HepG2 (cell line): Measurements from ENCODE around the gene FAM162A. TPM values are rescaled to one million over a fixed set of nuclear protein-coding genes. Genes with fewer than 3 reads are reported as not detected.

Experiments
- ELF3 ChIP-seq: IDR thresholded peaks from 2 replicates; pipeline ENCODE4 v1.6.1; 2016; ENCODE audit warnings: missing genetic modification reagents, missing compliant biosample characterization
- ELF4 ChIP-seq: sonication (generic); formaldehyde crosslinking; IDR thresholded peaks from 2 replicates; pipeline ENCODE4 v1.5.0; 2020; ENCODE audit warnings: missing genetic modification reagents, mild to moderate bottlenecking, moderate library complexity, borderline replicate concordance
- HOXD1 ChIP-seq: sonication (generic); formaldehyde crosslinking; IDR thresholded peaks from 2 replicates; pipeline ENCODE4 v1.5.0; 2020; ENCODE audit warnings: missing genetic modification reagents
- KMT2A ChIP-seq: sonication (generic); formaldehyde crosslinking; IDR thresholded peaks from 2 replicates; pipeline ENCODE4 v1.4.0; 2020; ENCODE audit warnings: missing genetic modification reagents
- POLR2AphosphoS5 ChIP-seq: IDR thresholded peaks from 2 replicates; pipeline ENCODE4 v1.6.1; 2012; ENCODE audit warnings: low read depth, low read length
- PPARG ChIP-seq: conservative IDR thresholded peaks from 2 replicates; pipeline ENCODE4 v1.6.1; 2016; ENCODE audit warnings: missing biosample characterization, missing genetic modification reagents
- SALL2 ChIP-seq: sonication (generic); formaldehyde crosslinking; IDR thresholded peaks from 2 replicates; pipeline ENCODE4 v1.8.1; 2023; ENCODE audit warnings: mild to moderate bottlenecking, missing genetic modification reagents, inconsistent platforms
- SIX1 ChIP-seq: sonication (generic); formaldehyde crosslinking; IDR thresholded peaks from 2 replicates; pipeline ENCODE4 v1.4.0; 2020; ENCODE audit warnings: missing genetic modification reagents, borderline replicate concordance
- SRSF1 ChIP-seq: fragments of 200-400 bp; formaldehyde crosslinking; optimal IDR thresholded peaks from 2 replicates; pipeline ENCODE3; 2017; ENCODE audit warnings: mild to moderate bottlenecking, low read depth, low read length, moderate library complexity
- SSRP1 ChIP-seq: IDR thresholded peaks from 2 replicates; pipeline ENCODE4 v1.6.1; 2016; ENCODE audit warnings: control low read depth
- ZBTB7B ChIP-seq: sonication (generic); formaldehyde crosslinking; IDR thresholded peaks from 2 replicates; pipeline ENCODE4 v1.4.0; 2020; ENCODE audit warnings: missing genetic modification reagents
- ZFP36L2 ChIP-seq: sonication (generic); formaldehyde crosslinking; IDR thresholded peaks from 2 replicates; pipeline ENCODE4 v1.4.0; 2020; ENCODE audit warnings: missing genetic modification reagents
- ZZZ3 ChIP-seq: sonication (generic); formaldehyde crosslinking; IDR thresholded peaks from 2 replicates; pipeline ENCODE4 v1.4.0; 2020; ENCODE audit warnings: missing genetic modification reagents, mild to moderate bottlenecking, borderline replicate concordance
- polyA plus RNA-seq, 8 experiments: library from polyadenylated mRNA; depleted of rRNA in 3 of 8; stranded (reverse) in 7 of 8; unstranded in 1 of 8; fragments of >200 nt; fragmentation: Illumina TruSeq in 4 of 8; extraction: Trizol in 4 of 8; gene quantifications; 2 replicates each; pipeline versions ENCODE4 v1.2.1 to v1.2.3, GENCODE V29; 2011 to 2016; ENCODE audit warnings: low read depth in 4 of 8, missing spikeins in 1 of 8, mixed read lengths in 1 of 8; ENCODE audit not compliant: insufficient read depth in 1 of 8
- total RNA-seq, 5 experiments: library from RNA; depleted of rRNA; stranded (reverse); fragments of >200 nt; fragmentation: Illumina TruSeq; extraction: Trizol; gene quantifications; 2 replicates each; pipeline ENCODE4 v1.2.3, GENCODE V29; 2016; ENCODE audit warnings: low read depth in 1 of 5
- TF ChIP-seq, protein P1 (sequence below): IDR thresholded peaks from 2 replicates; pipeline ENCODE4 v1.6.1; 2016; ENCODE audit warnings: missing biosample characterization, missing genetic modification reagents, low read depth
- TF ChIP-seq, protein P2 (sequence below), 2 experiments: fragments of 450-650 bp in 1 of 2; sonication (generic) in 1 of 2; formaldehyde crosslinking; IDR thresholded peaks; 2 replicates each; pipeline versions ENCODE4 v1.5.0 to v1.8.0; 2020 to 2022; ENCODE audit warnings: mild to moderate bottlenecking in 1 of 2, missing genetic modification reagents in 1 of 2
- TF ChIP-seq, protein P3 (sequence below): sonication (generic); formaldehyde crosslinking; IDR thresholded peaks from 2 replicates; pipeline ENCODE4 v1.8.1; 2022; ENCODE audit warnings: mild to moderate bottlenecking, missing genetic modification reagents
- TF ChIP-seq, protein P4 (sequence below): sonication (generic); formaldehyde crosslinking; IDR thresholded peaks from 2 replicates; pipeline ENCODE4 v1.4.0; 2020; ENCODE audit warnings: missing genetic modification reagents
- TF ChIP-seq, protein P5 (sequence below): sonication (generic); formaldehyde crosslinking; IDR thresholded peaks from 2 replicates; pipeline ENCODE4 v1.4.0; 2020; ENCODE audit warnings: low read depth, mild to moderate bottlenecking, missing genetic modification reagents
- TF ChIP-seq, protein P6 (sequence below): sonication (generic); formaldehyde crosslinking; IDR thresholded peaks from 2 replicates; pipeline ENCODE4 v1.8.1; 2023; ENCODE audit warnings: mild to moderate bottlenecking, missing genetic modification reagents

FAM162A gene
- total and polyA plus RNA-seq, 2 of the 13 experiments (the other 11 are each of a cell fraction or from before 2014, with no cell fraction given): 115 to 155 TPM

DNA sequence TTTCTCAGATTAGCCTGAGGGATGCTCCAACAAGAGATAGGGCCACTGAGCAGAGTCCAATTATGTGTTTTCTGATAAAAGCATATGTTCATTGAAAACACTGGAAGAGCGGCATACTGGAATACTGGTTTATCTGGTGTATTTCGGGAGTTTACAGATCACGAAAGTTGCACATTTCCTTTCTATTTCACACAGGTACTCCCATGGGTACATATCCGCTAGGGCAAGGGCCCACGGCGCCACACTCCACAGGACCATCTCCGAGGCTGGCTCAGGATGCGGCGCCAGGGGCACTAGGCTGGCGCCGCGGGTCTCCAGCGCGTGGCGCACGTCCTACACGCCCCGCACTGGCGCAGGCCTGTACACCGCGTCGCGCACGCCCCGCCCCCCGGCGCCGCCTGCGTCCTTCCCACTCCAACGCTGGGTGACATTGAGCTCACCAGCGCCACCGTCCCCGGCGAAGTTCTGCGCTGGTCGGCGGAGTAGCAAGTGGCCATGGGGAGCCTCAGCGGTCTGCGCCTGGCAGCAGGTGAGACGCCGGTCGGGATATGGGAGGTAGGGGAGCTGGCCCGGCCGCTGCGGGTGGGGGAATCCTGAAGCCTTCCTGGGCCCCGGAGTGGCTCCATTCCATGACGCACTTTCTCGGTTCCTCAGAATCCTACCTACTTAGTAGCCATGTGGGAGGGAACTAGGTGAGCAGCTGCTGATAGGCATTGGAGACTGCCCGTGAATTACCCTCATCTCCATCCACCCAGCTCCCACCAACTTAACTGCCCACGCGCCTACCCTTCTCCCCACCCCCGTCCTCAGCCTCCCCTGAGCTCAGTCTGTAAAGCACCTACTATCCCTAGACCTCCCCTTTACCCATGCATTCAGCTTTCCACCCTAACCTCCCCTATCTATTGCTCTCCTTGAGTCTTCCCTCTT, at the start of gene FAM162A (continued):
- TF ChIP-seq ELF4 (CRISPR knock-in tag): peak; percentile 38; the same call in 1 of the 2 replicates
- TF ChIP-seq, protein P1, sequence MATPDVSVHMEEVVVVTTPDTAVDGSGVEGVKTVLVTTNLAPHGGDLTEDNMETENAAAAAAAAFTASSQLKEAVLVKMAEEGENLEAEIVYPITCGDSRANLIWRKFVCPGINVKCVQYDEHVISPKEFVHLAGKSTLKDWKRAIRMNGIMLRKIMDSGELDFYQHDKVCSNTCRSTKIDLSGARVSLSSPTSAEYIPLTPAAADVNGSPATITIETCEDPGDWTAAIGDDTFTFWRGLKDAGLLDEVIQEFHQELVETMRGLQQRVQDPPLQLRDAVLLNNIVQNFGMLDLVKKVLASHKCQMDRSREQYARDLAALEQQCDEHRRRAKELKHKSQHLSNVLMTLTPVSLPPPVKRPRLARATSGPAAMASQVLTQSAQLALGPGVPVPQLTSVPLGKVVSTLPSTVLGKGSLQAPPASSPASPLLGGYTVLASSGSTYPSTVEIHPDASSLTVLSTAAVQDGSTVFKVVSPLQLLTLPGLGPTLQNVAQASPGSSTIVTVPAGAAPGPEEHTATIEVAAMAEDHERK (CRISPR knock-in tag): peak; percentile 88
- TF ChIP-seq ELF3: peak; percentile 83
- TF ChIP-seq SSRP1 (CRISPR knock-in tag): no peak
- TF ChIP-seq SALL2 (CRISPR knock-in tag): peak; percentile 77
- peak; percentile 91 for TF ChIP-seq POLR2AphosphoS5
- TF ChIP-seq SIX1: no peak
- peak; percentile 98 for TF ChIP-seq KMT2A (CRISPR knock-in tag)
- TF ChIP-seq, protein P2, sequence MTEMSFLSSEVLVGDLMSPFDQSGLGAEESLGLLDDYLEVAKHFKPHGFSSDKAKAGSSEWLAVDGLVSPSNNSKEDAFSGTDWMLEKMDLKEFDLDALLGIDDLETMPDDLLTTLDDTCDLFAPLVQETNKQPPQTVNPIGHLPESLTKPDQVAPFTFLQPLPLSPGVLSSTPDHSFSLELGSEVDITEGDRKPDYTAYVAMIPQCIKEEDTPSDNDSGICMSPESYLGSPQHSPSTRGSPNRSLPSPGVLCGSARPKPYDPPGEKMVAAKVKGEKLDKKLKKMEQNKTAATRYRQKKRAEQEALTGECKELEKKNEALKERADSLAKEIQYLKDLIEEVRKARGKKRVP (CRISPR knock-in tag; IDR thresholded peaks at IDR 0.05): peak in 1 of 2 experiments; percentile 63; a peak in 2 of 4 replicates
- TF ChIP-seq ZFP36L2 (CRISPR knock-in tag): peak; percentile 81; the same call in 1 of the 2 replicates
- TF ChIP-seq, protein P3, sequence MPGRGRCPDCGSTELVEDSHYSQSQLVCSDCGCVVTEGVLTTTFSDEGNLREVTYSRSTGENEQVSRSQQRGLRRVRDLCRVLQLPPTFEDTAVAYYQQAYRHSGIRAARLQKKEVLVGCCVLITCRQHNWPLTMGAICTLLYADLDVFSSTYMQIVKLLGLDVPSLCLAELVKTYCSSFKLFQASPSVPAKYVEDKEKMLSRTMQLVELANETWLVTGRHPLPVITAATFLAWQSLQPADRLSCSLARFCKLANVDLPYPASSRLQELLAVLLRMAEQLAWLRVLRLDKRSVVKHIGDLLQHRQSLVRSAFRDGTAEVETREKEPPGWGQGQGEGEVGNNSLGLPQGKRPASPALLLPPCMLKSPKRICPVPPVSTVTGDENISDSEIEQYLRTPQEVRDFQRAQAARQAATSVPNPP (CRISPR knock-in tag): peak; percentile 72; the same call in 1 of the 2 replicates
- TF ChIP-seq, protein P4, sequence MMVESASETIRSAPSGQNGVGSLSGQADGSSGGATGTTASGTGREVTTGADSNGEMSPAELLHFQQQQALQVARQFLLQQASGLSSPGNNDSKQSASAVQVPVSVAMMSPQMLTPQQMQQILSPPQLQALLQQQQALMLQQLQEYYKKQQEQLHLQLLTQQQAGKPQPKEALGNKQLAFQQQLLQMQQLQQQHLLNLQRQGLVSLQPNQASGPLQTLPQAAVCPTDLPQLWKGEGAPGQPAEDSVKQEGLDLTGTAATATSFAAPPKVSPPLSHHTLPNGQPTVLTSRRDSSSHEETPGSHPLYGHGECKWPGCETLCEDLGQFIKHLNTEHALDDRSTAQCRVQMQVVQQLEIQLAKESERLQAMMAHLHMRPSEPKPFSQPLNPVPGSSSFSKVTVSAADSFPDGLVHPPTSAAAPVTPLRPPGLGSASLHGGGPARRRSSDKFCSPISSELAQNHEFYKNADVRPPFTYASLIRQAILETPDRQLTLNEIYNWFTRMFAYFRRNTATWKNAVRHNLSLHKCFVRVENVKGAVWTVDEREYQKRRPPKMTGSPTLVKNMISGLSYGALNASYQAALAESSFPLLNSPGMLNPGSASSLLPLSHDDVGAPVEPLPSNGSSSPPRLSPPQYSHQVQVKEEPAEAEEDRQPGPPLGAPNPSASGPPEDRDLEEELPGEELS (CRISPR knock-in tag): peak; percentile 81
- TF ChIP-seq PPARG (CRISPR knock-in tag): 0 out of 2 replicates have a peak, but pooled peaks have one; percentile 69
- TF ChIP-seq HOXD1 (CRISPR knock-in tag): peak; percentile 87; the same call in 1 of the 2 replicates
- peak; percentile 68; the same call in 1 of the 2 replicates for TF ChIP-seq ZZZ3
- TF ChIP-seq ZBTB7B: peak; percentile 89
- TF ChIP-seq, protein P5, sequence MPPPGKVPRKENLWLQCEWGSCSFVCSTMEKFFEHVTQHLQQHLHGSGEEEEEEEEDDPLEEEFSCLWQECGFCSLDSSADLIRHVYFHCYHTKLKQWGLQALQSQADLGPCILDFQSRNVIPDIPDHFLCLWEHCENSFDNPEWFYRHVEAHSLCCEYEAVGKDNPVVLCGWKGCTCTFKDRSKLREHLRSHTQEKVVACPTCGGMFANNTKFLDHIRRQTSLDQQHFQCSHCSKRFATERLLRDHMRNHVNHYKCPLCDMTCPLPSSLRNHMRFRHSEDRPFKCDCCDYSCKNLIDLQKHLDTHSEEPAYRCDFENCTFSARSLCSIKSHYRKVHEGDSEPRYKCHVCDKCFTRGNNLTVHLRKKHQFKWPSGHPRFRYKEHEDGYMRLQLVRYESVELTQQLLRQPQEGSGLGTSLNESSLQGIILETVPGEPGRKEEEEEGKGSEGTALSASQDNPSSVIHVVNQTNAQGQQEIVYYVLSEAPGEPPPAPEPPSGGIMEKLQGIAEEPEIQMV: peak; percentile 91
- TF ChIP-seq, protein P6, sequence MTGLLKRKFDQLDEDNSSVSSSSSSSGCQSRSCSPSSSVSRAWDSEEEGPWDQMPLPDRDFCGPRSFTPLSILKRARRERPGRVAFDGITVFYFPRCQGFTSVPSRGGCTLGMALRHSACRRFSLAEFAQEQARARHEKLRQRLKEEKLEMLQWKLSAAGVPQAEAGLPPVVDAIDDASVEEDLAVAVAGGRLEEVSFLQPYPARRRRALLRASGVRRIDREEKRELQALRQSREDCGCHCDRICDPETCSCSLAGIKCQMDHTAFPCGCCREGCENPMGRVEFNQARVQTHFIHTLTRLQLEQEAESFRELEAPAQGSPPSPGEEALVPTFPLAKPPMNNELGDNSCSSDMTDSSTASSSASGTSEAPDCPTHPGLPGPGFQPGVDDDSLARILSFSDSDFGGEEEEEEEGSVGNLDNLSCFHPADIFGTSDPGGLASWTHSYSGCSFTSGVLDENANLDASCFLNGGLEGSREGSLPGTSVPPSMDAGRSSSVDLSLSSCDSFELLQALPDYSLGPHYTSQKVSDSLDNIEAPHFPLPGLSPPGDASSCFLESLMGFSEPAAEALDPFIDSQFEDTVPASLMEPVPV (CRISPR knock-in tag): peak; percentile 95
- no peak for TF ChIP-seq SRSF1
